AG04450 (cell line): Measurements from ENCODE around the gene SENP1. TPM values are rescaled to one million over a fixed set of nuclear protein-coding genes. Genes with fewer than 3 reads are reported as not detected.

Experiments
- CTCF ChIA-PET: fragments of 300-600, 350-600 bp; formaldehyde crosslinking; extraction: SDS; loops from one replicate; lab custom pipeline; 2022; ENCODE audit warnings: antibody characterized with exemption, inconsistent platforms; lab: Charles Lee
- POLR2A ChIA-PET: fragments of 350-600 bp; formaldehyde crosslinking; extraction: SDS; loops from one replicate; lab custom pipeline; 2021; ENCODE audit warnings: antibody characterized with exemption, inconsistent platforms; lab: Yijun Ruan, JAX
- DNase-seq: peaks from one replicate; pipeline ENCODE4 v3.0.0-alpha.2; 2011; ENCODE audit warnings: low read depth, low spot score
- H3K27ac ChIP-seq: one replicate; pipeline ENCODE4 v1.5.1; 2012; ENCODE audit warnings: low read depth, low read length, control low read depth
- H3K27me3 ChIP-seq: one replicate; pipeline ENCODE4 v1.6.0; 2012; ENCODE audit warnings: low read length; ENCODE audit not compliant: control insufficient read depth, insufficient read depth
- H3K4me3 ChIP-seq: 2 replicates; pipeline ENCODE4 v1.5.1; 2011; ENCODE audit warnings: mild to moderate bottlenecking, low read depth, low read length, control low read depth
- H3K9me3 ChIP-seq: 2 replicates; pipeline ENCODE4 v1.5.1; 2012; ENCODE audit warnings: low read length; ENCODE audit not compliant: control insufficient read depth, insufficient read depth
- CTCF ChIP-seq: IDR thresholded peaks from 2 replicates; pipeline ENCODE4 v1.5.1; 2011; ENCODE audit warnings: low read depth, low read length, control low read depth, inconsistent platforms
- polyA plus RNA-seq: library from polyadenylated mRNA; depleted of rRNA; stranded (reverse); fragments of >200 nt; gene quantifications from 2 replicates; pipeline ENCODE4 v1.2.3, GENCODE V29; 2011; rRNA removed
- small RNA-seq: library from RNA; depleted of rRNA; stranded (forward); fragments of <200 nt; gene quantifications from one replicate; pipeline ENCODE3, GENCODE V24; 2012; ENCODE audit warnings: low read depth; ENCODE audit not compliant: insufficient read length

Gene SENP1
- polyA plus RNA-seq, 1 experiment = 26.4 TPM

- Histone ChIP-seq H3K9me3 (no peaks in the 10 kb centered on the region; the same call in 1 of the 2 replicates), H3K27me3 (peaks cover 86% of the 10 kb centered on the region), H3K27ac (no peak overlapping the region), H3K4me3 (no peak overlapping the region)
- DNase-seq = peak; percentile 48
- ChIA-PET CTCF (interaction anchor here (0.6 to 1.3 kb wide), 3 partner anchors 19 to 622 kb away, joined by 3 to 10 read pairs (median 3); no protein-coding TSS in a partner anchor), POLR2A (no interaction called here)
- TF ChIP-seq CTCF = no peak
Measured at GRCh38 chr12:47995981-47996401, 109.9 kb downstream of the SENP1 start.

- Histone ChIP-seq H3K27ac (no peak overlapping the region), H3K9me3 (no peaks in the 10 kb centered on the region; the same call in 1 of the 2 replicates), H3K27me3 (peaks cover 63% of the 10 kb centered on the region), H3K4me3 (no peak overlapping the region)
- POLR2A ChIA-PET = no interaction called here
- TF ChIP-seq CTCF = no peak
- CTCF ChIA-PET = no interaction called here
- no peak for DNase-seq
Measured at GRCh38 chr12:47993491-47993890, 112.4 kb downstream of the SENP1 start.

Small RNA genes within 50 kb of the gene (small RNA-seq; reads per million reads assigned to genes)
- gene MIR6505 (0.81 reads per million), gene RNU6-1203P (not detected)

Other genes with a start within 250 kb of the SENP1 start
- gene VDR, start 201.1 kb downstream of the SENP1 start, polyA plus RNA-seq = 11.9 and 13.6 TPM in 2 replicates
- 93.7 and 96.3 TPM in 2 replicates for gene TMEM106C, start 142.5 kb downstream of the SENP1 start, polyA plus RNA-seq
- gene COL2A1, start 101.6 kb downstream of the SENP1 start, polyA plus RNA-seq = not detected in 2 replicates
- gene PFKM, start 13.3 kb upstream of the SENP1 start, polyA plus RNA-seq = 58.4 and 62.1 TPM in 2 replicates
- 30.1 and 34.2 TPM in 2 replicates for gene ASB8, start 51.4 kb upstream of the SENP1 start, polyA plus RNA-seq
- gene CCDC184, start 77.6 kb upstream of the SENP1 start, polyA plus RNA-seq = 0.24 and 0.32 TPM in 2 replicates
- gene OR10AD1, start 97.2 kb upstream of the SENP1 start, polyA plus RNA-seq = not detected in 2 replicates
- 6.3 and 6.6 TPM in 2 replicates for gene ZNF641, start 244.8 kb upstream of the SENP1 start, polyA plus RNA-seq